Retinal pigment epithelial cell (primary cell): ENCODE measurements around the gene CHRM5.
"Not testable (repeated sequence)": the region's sequence is repeated elsewhere in the genome, so short reads cannot be mapped to it uniquely, and the experiment has no call there.

Source experiments
- DNase-seq: peaks from one replicate; pipeline ENCODE4 v3.0.0-alpha.2; 2010; ENCODE audit warnings: low read depth
- H3K4me3 ChIP-seq: 2 replicates; pipeline ENCODE4 v1.5.1; 2011; ENCODE audit warnings: mild to moderate bottlenecking, low read length, control low read depth, moderate library complexity
- TF ChIP-seq, protein P1 (sequence below): conservative IDR thresholded peaks from 2 replicates; pipeline ENCODE4 v1.5.1; 2011; ENCODE audit warnings: low read depth, low read length, control low read depth, inconsistent platforms

CHRM5 gene

DNA sequence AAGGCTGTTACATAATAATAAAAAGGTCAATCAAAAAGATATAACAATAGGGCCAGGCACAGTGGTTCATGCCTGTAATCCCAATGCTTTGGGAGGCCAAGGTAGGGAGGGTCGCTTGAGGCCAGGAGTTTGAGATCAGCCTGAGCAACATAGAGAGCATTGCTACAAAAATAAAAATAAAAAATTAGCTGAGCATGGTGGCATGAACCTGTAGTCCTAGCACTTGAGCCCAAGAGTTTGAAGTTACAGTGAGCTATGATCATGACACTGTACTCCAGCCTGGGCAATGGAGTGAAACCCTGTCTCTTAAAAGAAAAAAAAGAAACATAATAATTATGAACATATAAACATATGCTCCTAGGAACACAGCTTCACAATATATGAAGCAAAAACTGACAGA is 41.4 kb downstream of the CHRM5 start:
- no peak for DNase-seq
- no peak overlapping the region for H3K4me3 ChIP-seq
- TF ChIP-seq, protein P1, sequence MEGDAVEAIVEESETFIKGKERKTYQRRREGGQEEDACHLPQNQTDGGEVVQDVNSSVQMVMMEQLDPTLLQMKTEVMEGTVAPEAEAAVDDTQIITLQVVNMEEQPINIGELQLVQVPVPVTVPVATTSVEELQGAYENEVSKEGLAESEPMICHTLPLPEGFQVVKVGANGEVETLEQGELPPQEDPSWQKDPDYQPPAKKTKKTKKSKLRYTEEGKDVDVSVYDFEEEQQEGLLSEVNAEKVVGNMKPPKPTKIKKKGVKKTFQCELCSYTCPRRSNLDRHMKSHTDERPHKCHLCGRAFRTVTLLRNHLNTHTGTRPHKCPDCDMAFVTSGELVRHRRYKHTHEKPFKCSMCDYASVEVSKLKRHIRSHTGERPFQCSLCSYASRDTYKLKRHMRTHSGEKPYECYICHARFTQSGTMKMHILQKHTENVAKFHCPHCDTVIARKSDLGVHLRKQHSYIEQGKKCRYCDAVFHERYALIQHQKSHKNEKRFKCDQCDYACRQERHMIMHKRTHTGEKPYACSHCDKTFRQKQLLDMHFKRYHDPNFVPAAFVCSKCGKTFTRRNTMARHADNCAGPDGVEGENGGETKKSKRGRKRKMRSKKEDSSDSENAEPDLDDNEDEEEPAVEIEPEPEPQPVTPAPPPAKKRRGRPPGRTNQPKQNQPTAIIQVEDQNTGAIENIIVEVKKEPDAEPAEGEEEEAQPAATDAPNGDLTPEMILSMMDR: no peak

DNA sequence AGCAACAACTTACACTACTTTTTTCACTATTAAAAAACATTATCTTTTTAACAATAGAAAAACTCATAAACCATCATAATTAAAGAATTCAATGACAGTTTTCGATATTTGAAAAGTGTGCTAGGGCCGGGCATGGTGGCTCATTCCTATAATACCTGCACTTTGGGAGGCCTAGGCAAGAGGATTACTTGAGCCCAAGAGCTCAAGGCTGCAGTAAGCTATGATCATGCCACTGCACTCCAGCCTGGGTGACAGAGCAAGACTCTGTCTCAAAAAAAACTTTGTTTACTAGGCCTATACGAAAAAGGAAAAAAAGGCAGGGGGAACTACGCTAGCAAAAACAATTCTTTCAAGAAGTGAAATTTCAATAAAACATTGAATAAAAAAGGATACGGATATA is 42.6 kb downstream of the CHRM5 start:
- TF ChIP-seq, protein P1: no peak
- H3K4me3 ChIP-seq: no peak overlapping the region
- no peak for DNase-seq

GRCh38 chr15:34011481-34011880 is 43.2 kb downstream of the CHRM5 start:
- no peak for DNase-seq
- H3K4me3 ChIP-seq: no peak overlapping the region
- TF ChIP-seq, protein P1: no peak

GRCh38 chr15:34012461-34013028 is 44.2 kb downstream of the CHRM5 start:
- DNase-seq: no peak
- TF ChIP-seq, protein P1: no peak
- no peak overlapping the region for H3K4me3 ChIP-seq

DNA sequence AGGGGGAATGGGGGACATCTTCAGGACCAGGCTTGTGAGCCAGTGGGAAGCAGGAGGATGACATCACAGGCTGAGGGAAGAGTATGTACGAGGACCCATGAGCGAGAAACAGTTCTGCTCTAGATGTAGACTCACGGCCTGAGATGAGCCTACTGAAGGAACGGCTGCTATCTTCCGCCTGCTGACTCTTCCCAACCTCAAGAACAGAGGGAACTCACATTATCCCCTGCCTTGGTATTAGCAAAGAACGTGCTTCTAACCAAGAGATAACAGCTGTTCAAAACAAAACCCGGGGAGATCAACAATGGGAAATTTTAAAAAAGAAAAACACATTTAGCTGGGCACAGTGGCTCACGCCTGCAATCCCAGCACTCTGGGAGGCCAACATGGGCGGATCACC is 45.4 kb downstream of the CHRM5 start:
- H3K4me3 ChIP-seq: no peak overlapping the region
- TF ChIP-seq, protein P1: no peak
- no peak for DNase-seq

GRCh38 chr15:34014556-34014955 is 46.3 kb downstream of the CHRM5 start:
- no peak overlapping the region for H3K4me3 ChIP-seq
- no peak for DNase-seq
- TF ChIP-seq, protein P1: no peak

DNA sequence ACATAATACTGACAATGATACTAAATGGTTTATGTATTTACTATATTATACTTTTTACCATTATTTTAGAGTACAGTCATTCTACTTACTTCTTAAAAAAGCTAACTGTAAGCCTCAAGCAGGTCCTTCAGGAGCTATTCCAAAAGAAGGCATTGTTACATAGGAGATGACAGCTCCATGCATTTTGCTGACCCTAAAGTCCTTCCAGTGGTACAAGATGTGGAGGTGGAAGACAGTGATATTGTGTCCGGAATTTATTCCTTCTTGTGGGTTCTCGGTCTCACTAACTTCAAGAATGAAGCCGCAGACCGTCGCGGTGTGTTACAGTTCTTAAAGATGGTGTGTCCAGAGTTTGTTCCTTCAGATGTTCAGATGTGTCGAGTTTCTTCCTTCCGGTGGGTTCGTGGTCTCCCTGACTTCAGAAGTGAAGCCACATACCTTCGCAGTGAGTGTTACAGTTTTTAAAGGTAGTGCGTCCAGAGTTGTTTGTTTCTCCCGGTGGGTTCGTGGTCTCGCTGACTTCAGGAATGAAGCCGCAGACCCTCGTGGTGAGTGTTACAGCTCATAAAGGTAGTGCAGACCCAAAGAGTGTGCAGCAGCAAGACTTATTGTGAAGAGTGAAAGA is 49.8 kb downstream of the CHRM5 start:
- TF ChIP-seq, protein P1: no peak
- no peak overlapping the region for H3K4me3 ChIP-seq
- no peak for DNase-seq

DNA sequence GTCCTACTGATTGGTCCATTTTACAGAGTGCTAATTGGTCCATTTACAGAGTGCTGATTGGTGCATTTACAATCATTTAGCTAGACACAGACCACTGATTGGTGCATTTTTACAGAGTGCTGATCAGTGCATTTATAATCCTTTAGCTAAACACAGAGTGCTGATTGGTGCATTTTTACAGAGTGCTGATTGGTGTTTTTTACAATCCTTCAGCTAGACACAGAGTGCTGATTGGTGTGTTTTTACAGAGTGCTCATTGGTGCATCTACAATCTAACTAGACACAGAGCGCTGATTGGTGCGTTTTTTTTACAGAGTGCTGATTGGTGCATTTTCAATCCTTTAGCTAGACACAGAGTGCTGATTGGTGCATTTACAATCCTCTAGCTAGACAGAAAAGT is 50.4 kb downstream of the CHRM5 start:
- not testable (repeated sequence) for DNase-seq, H3K4me3 ChIP-seq
